Gastroesophageal sphincter (tissue), 2 donors: ENCODE results near the gene KATNIP.

ENCODE experiments used
- EP300 ChIP-seq: sonication (generic); formaldehyde crosslinking; IDR thresholded peaks from one replicate; pipeline ENCODE4 v1.6.1; 2017; ENCODE audit warnings: antibody characterized with exemption, mild to moderate bottlenecking
- POLR2A ChIP-seq, 2 donors: fragments of 450-650 bp; IDR thresholded peaks; one replicate each; pipeline ENCODE4 v1.6.1; 2017; ENCODE audit warnings: antibody characterized with exemption in 2 of 2, mild to moderate bottlenecking in 2 of 2, moderate library complexity in 1 of 2
- POLR2AphosphoS5 ChIP-seq: sonication (generic); formaldehyde crosslinking; IDR thresholded peaks from one replicate; pipeline ENCODE4 v1.6.1; 2017; ENCODE audit warnings: antibody characterized with exemption

DNA sequence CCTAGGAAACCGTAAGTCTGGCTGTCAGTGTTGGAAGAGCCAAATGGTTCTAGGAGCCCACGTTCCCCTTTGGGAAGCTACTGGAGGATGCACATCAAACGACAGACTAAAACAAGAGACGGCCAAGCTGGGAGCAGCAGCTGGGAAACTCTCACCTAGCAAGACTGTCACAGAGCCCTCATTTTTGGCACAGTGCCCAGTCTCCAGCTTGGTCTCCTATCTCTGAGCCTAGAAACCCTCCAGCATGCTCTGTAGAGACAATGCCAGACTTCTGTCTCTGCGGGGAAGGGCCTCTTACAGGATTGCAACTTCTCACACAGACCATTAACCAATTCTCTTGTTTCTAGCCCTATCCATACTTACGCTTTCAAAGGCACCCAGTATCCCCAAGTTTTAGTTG lies 23.8 kb upstream of the KATNIP start:
- TF ChIP-seq POLR2AphosphoS5 (no peak), POLR2A (IDR thresholded peaks at IDR 0.05) (no peak), EP300 (no peak)
